ENCODE results near the gene CABLES1. TPM values are rescaled to one million over a fixed set of nuclear protein-coding genes. Genes with fewer than 3 reads are reported as not detected.
"Not testable (repeated sequence)": the region's sequence is repeated elsewhere in the genome, so short reads cannot be mapped to it uniquely, and the experiment has no call there.

The CABLES1 gene
- total and polyA plus RNA-seq, 2 experiments from 2014 or later = 3.8 to 4.1 TPM

DNA sequence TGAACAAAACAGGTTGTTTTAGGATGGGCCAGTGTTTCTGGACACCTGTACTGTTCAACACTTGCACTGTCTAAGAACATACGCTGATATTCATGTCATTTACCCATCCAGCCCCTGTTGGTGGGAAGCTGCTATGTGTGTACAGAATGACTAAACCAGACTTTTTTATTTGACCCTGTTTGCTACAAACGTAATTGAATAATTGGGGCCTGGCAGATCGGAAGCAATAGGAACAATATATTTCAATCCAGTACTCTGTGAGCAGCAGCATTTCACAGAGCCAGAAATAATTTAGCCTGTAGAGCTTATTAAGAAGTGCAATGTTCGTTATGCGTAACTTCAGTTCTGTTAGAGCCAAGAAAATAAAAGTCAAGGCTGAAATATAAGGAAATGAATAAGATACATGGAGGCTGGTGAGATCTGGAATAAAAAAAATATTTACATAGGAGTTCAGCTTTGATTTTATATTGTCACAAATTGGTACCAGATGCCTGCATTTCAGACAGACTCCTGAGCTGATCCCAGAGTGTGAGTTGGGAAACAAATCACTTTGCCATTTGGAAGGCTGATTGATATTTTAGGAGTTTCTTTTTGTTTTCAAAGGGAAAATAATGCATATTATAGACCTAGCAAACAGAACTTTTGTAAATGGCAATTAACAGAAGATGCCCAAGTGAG lies 19.7 kb downstream of the CABLES1 start:
- H3K4me1 ChIP-seq (ENCODE audit: low read depth) = no peaks in the 10 kb centered on the region

DNA sequence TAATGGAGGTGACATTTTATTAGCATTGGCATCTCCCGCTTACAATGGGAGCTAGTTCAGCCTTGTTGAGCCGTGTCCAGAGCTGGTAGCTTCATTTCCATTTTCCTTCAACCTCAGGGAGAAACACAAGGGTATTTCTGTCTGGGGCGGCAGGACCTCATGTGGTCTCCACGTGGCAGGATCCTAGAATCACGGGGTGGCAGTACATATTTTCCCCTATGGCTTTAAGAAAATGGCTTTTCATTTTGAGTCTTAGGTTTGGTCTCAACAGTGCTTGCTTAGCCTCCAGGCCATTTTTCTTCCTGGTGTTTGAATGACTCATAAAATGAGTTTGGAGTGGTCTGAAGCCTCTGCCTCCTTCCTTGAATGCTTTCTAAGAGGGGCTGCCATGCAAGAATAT lies 20.3 kb downstream of the CABLES1 start:
- no peak overlapping the region for H3K27ac ChIP-seq
- TF ChIP-seq CTCF (IDR thresholded peaks at IDR 0.05; ENCODE audit: low read depth, low read length) = no peak

More for the DNA sequence above, 19.7 kb downstream of the CABLES1 start:
- Histone ChIP-seq H3K36me3 (no peaks in the 10 kb centered on the region), H3K4me3 (no peak overlapping the region), H3K9me3 (ENCODE audit: low read depth) (no peaks in the 10 kb centered on the region), H3K27ac (no peak overlapping the region), H3K27me3 (no peaks in the 10 kb centered on the region)
- TF ChIP-seq CTCF (IDR thresholded peaks at IDR 0.05; ENCODE audit: low read depth, low read length) = no peak
- no peak for DNase-seq (ENCODE audit: low read depth in 1 of 2, low spot score in 1 of 2)

GRCh38 chr18:23156134-23156533 lies 20.8 kb downstream of the CABLES1 start:
- H3K4me3 ChIP-seq = no peak overlapping the region
- no peak for TF ChIP-seq CTCF (IDR thresholded peaks at IDR 0.05; ENCODE audit: low read depth, low read length)
- no peak for DNase-seq (ENCODE audit: low read depth in 1 of 2, low spot score in 1 of 2)
- H3K27ac ChIP-seq = no peak overlapping the region
- H3K27me3 ChIP-seq = no peaks in the 10 kb centered on the region
- H3K4me1 ChIP-seq (ENCODE audit: low read depth) = no peaks in the 10 kb centered on the region
- H3K9me3 ChIP-seq (ENCODE audit: low read depth) = no peaks in the 10 kb centered on the region
- no peaks in the 10 kb centered on the region for H3K36me3 ChIP-seq

More for the DNA sequence above, 20.3 kb downstream of the CABLES1 start:
- Histone ChIP-seq H3K4me3 (no peak overlapping the region), H3K27me3 (no peaks in the 10 kb centered on the region), H3K36me3 (no peaks in the 10 kb centered on the region), H3K4me1 (ENCODE audit: low read depth) (no peaks in the 10 kb centered on the region), H3K9me3 (ENCODE audit: low read depth) (no peaks in the 10 kb centered on the region)
- DNase-seq (ENCODE audit: low read depth in 1 of 2, low spot score in 1 of 2) = no peak

- H3K9me3 ChIP-seq (ENCODE audit: low read depth) = no peaks in the 10 kb centered on the region
- no peak overlapping the region for H3K27ac ChIP-seq
- no peaks in the 10 kb centered on the region for H3K27me3 ChIP-seq
- no peaks in the 10 kb centered on the region for H3K36me3 ChIP-seq
- TF ChIP-seq CTCF (IDR thresholded peaks at IDR 0.05; ENCODE audit: low read depth, low read length) = no peak
- no peak overlapping the region for H3K4me3 ChIP-seq
- no peaks in the 10 kb centered on the region for H3K4me1 ChIP-seq (ENCODE audit: low read depth)
- DNase-seq (ENCODE audit: low read depth in 1 of 2, low spot score in 1 of 2) = no peak
Observed at GRCh38 chr18:23158058-23158457, 22.8 kb downstream of the CABLES1 start.

DNA sequence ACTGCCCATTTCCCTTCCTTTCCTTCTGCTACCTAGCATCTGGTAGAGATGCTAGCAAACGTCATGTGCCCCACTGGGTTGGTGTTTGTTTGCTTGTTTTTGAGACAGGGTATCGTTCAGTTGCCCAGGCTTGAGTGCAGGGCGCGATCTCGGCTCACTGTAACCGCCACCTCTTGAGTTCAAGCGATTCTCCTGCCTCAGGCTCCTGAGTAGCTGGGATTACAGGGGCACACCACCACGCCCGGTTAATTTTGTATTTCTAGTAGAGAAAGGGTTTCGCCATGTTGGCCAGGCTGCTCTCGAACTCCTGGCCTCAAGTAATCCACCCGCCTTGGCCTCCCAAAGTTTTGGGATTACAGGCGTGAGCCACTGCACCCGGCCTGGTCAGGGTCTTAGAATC lies 23.6 kb downstream of the CABLES1 start:
- H3K27me3 ChIP-seq; H3K4me1 ChIP-seq (ENCODE audit: low read depth); DNase-seq (ENCODE audit: low read depth in 1 of 2, low spot score in 1 of 2); H3K9me3 ChIP-seq (ENCODE audit: low read depth); H3K27ac ChIP-seq; H3K36me3 ChIP-seq; H3K4me3 ChIP-seq: not testable (repeated sequence)

- Histone ChIP-seq H3K4me1 (ENCODE audit: low read depth) (no peaks in the 10 kb centered on the region), H3K27ac (no peak overlapping the region), H3K27me3 (no peaks in the 10 kb centered on the region), H3K9me3 (ENCODE audit: low read depth) (no peaks in the 10 kb centered on the region), H3K36me3 (no peaks in the 10 kb centered on the region), H3K4me3 (no peak overlapping the region)
- DNase-seq (ENCODE audit: low read depth in 1 of 2, low spot score in 1 of 2) = no peak
- TF ChIP-seq CTCF (IDR thresholded peaks at IDR 0.05; ENCODE audit: low read depth, low read length) = no peak
Observed at GRCh38 chr18:23159344-23159743, 24.1 kb downstream of the CABLES1 start.
